Lung (tissue), 12 donors: Measurements from ENCODE around the gene CLDN6. TPM values are rescaled to one million over a fixed set of nuclear protein-coding genes. Genes with fewer than 3 reads are reported as not detected.

ENCODE experiments used
- ATAC-seq: fragments of 200-7000 bp; cut with Tn5 transposase; one replicate; pipeline ENCODE4 v1.9.1; 2020; ENCODE audit warnings: moderate number of reproducible peaks; ENCODE audit not compliant: insufficient read depth, low FRiP score
- DNase-seq, 3 donors: peaks; one replicate each; pipeline ENCODE4 v3.0.0-alpha.2; 2013 to 2017
- H3K27ac ChIP-seq, 2 donors: one replicate each; pipeline ENCODE4 v1.5.1; 2013; ENCODE audit warnings: mild to moderate bottlenecking in 2 of 2, moderate library complexity in 2 of 2, control low read depth in 1 of 2, inconsistent platforms in 1 of 2, low read depth in 1 of 2, low read length in 1 of 2
- H3K27me3 ChIP-seq, 3 donors: one replicate each; pipeline ENCODE4 v1.5.1; 2013; ENCODE audit warnings: low read length in 2 of 3; ENCODE audit not compliant: control insufficient read depth in 3 of 3, insufficient read depth in 3 of 3
- H3K36me3 ChIP-seq, 4 donors: one replicate each; pipeline ENCODE4 v1.5.1; 2013; ENCODE audit warnings: low read length in 4 of 4, mild to moderate bottlenecking in 1 of 4, moderate library complexity in 1 of 4; ENCODE audit not compliant: control insufficient read depth in 4 of 4, insufficient read depth in 4 of 4
- H3K4me1 ChIP-seq, 5 donors: one replicate each; pipeline ENCODE4 v1.5.1; 2013; ENCODE audit warnings: low read length in 5 of 5, mild to moderate bottlenecking in 2 of 5, moderate library complexity in 1 of 5; ENCODE audit not compliant: control insufficient read depth in 5 of 5, insufficient read depth in 5 of 5
- H3K4me3 ChIP-seq: one replicate; pipeline ENCODE4 v1.5.1; 2013; ENCODE audit warnings: mild to moderate bottlenecking, control low read depth, moderate library complexity
- H3K9ac ChIP-seq, 2 donors: one replicate each; pipeline ENCODE4 v1.5.1; 2013; ENCODE audit warnings: low read length in 2 of 2, control low read depth in 1 of 2; ENCODE audit not compliant: insufficient read depth in 1 of 2
- H3K9me3 ChIP-seq, 4 donors: one replicate each; pipeline ENCODE4 v1.5.1; 2013; ENCODE audit warnings: low read length in 3 of 4, mild to moderate bottlenecking in 1 of 4, moderate library complexity in 1 of 4; ENCODE audit not compliant: control insufficient read depth in 4 of 4, insufficient read depth in 3 of 4
- WGBS, 2 donors: extraction: QIAGEN DNeasy Blood & Tissue Kit; methylation state at CpG; one replicate each; pipeline ENCODE4 v1.1.7; 2013; 5-methylcytosine and 5-hydroxymethylcytosine counted together
- polyA plus RNA-seq, 2 donors: library from polyadenylated mRNA; stranded (reverse); fragments of 200-250 nt; gene quantifications; one replicate each; pipeline ENCODE4 v1.2.1, GENCODE V29; 2013
- total RNA-seq, 2 donors: library from RNA; depleted of rRNA in 1 of 2; stranded (reverse); fragments of >200 nt in 1 of 2; gene quantifications; one replicate each; pipeline ENCODE4 v1.2.1, GENCODE V29; 2014 to 2021
- TF ChIP-seq, protein P1 (sequence below): IDR thresholded peaks from 2 replicates; pipeline ENCODE4 v1.5.1; 2012; ENCODE audit warnings: mild to moderate bottlenecking; ENCODE audit errors: control extremely low read depth, extremely low read depth
- donor health status: control.
- donor health status: control.
- donor health status: Bipolar disorder and iron deficiency.
- donor health status: healthy.
- donor health status: DM: yes; HTN: yes; CAD: no.

The CLDN6 gene
- total and polyA plus RNA-seq, 4 donors, result 0.10 to 7.1 (median 0.92) TPM; not detected in 1

DNA sequence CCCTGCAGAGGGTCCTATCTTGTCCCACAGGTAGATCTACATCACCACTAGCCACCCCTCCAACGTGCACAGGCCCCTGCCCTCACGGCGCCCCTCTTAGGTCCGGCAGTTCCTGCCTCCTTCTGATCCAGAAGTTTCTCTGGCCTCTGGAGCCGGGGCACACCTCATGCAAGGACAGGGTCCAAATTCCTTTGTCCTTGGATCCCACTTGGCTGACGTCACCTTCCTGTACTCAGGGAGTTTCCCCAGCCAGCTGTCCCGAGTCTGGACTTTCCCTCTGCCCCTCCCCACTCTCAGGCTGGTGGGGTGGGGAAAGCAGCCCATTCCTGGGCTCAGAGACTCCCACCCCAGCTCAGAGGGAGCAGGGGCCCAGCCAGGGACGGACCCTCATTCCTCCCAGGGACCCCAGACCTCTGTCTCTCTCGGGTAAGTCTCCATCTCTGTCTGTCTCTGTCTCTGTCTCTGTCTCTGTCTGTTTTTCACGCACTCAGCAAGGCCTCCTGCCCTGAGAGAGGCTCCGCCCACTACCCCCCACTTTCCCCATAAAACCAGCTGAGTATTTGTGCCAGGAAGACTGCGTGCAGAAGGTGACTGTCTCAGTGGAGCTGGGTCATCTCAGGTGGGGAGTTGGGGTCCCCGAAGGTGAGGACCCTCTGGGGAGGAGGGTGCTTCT is 47.2 kb upstream of the CLDN6 start, which contains the start of gene IL32:
Gene IL32 (plus strand): TSS at position 572 of the 673 bp plus-strand sequence. CDS start 172 bp downstream, outside the sequence.
- peaks cover 0 to 22% (median under 1%) of the 10 kb centered on the region in 5 donors for H3K4me1 ChIP-seq
- H3K9me3 ChIP-seq, result no peaks in the 10 kb centered on the region
- H3K9ac ChIP-seq, result no peak within 1 kb of the TSS
- H3K27me3 ChIP-seq, result no peaks in the 10 kb centered on the region
- TF ChIP-seq, protein P1, sequence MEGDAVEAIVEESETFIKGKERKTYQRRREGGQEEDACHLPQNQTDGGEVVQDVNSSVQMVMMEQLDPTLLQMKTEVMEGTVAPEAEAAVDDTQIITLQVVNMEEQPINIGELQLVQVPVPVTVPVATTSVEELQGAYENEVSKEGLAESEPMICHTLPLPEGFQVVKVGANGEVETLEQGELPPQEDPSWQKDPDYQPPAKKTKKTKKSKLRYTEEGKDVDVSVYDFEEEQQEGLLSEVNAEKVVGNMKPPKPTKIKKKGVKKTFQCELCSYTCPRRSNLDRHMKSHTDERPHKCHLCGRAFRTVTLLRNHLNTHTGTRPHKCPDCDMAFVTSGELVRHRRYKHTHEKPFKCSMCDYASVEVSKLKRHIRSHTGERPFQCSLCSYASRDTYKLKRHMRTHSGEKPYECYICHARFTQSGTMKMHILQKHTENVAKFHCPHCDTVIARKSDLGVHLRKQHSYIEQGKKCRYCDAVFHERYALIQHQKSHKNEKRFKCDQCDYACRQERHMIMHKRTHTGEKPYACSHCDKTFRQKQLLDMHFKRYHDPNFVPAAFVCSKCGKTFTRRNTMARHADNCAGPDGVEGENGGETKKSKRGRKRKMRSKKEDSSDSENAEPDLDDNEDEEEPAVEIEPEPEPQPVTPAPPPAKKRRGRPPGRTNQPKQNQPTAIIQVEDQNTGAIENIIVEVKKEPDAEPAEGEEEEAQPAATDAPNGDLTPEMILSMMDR, result no peak
- ATAC-seq, result peak; percentile 70
- peak; percentile 45 to 63 (median 46) for DNase-seq
- WGBS, 2 donors, result 38 to 63% methylated on average over 13 of the region's 13 CpGs
- peak within 1 kb of the TSS; percentile 71 for H3K4me3 ChIP-seq
- H3K27ac ChIP-seq, result peak within 1 kb of the TSS; percentile 67 to 72
- H3K36me3 ChIP-seq, result peaks cover 0 to 17% (median 0%) of the 10 kb centered on the region in 4 donors

DNA sequence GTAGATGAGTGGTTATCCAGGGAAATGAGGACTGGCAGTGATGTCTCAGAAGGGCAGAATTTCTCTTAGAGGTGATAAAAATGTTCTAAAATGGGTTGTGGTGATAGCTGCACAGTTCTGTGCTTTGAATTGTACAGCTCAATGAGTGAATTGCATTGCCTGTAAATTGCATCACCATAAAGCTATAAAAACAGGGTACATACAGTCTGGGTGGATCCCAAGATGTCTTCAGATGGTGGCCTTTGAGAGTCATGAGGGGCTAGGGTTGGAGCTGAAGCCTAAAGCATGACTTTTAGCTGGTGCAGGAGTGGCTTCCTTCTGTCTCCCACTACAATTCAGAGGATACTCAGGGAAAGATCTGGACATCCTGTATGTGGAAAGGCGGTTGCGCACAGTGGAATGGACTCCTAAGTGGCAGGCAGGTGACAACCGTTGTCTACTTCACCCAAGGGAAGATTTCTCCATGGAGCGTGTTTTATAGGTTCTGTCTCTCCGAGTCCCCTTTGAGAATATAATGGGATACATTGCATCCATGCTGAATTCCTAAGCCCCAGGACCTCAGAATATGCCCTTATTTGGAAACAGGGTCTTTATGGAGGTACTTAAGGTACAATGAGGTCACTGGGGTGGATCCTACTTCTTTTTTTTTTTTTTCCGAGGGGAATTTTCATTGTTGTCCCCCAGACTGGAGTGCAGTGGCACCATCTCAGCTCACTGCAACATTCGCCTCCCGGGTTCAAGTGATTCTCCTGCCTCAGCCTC is 45.8 kb upstream of the CLDN6 start:
- TF ChIP-seq, protein P1, result no peak
- DNase-seq (no peak), ATAC-seq (no peak)
- H3K4me3 ChIP-seq, result no peak overlapping the region
- no peak overlapping the region for H3K27ac ChIP-seq
- H3K9me3 ChIP-seq, result no peaks in the 10 kb centered on the region
- no peaks in the 10 kb centered on the region for H3K27me3 ChIP-seq
- no peak overlapping the region for H3K9ac ChIP-seq
- peaks cover 2 to 26% (median 7%) of the 10 kb centered on the region in 5 donors for H3K4me1 ChIP-seq
- peaks cover 0 to 10% (median 0%) of the 10 kb centered on the region in 4 donors for H3K36me3 ChIP-seq
- 95 to 96% methylated on average over 8 of the region's 8 CpGs for WGBS, 2 donors

DNA sequence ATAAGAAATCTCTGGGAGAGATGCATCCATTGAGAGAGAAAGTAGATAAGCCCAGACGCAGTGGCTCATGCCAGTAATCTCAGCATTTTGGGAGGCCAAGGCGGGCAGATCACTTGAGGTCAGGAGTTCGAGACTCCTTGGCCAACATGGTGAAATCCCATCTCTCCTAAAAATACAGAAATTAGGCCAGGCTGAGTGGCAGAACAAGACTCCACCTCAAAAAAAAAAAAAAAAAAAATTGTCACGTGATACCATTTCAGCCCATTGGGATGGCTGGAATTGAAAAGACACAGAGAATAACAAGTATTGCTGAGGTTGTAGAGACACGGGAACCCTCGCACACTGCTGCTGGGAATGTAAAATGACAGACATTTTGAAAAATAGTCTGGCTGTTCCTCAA is 44.6 kb upstream of the CLDN6 start:
- Histone ChIP-seq H3K36me3 (peaks cover 0 to 3% (median 0%) of the 10 kb centered on the region in 4 donors), H3K9me3 (no peaks in the 10 kb centered on the region), H3K27me3 (no peaks in the 10 kb centered on the region), H3K9ac (no peak overlapping the region), H3K4me1 (peaks cover 2 to 22% (median 7%) of the 10 kb centered on the region in 5 donors), H3K27ac (no peak overlapping the region), H3K4me3 (no peak overlapping the region)
- ATAC-seq, result no peak
- DNase-seq, result no peak
- TF ChIP-seq, protein P1, result no peak
- WGBS, 2 donors, result 83 to 89% methylated on average over 6 of the region's 6 CpGs
